Measurements from ENCODE around the gene COX11.

COX11 gene, protein sequence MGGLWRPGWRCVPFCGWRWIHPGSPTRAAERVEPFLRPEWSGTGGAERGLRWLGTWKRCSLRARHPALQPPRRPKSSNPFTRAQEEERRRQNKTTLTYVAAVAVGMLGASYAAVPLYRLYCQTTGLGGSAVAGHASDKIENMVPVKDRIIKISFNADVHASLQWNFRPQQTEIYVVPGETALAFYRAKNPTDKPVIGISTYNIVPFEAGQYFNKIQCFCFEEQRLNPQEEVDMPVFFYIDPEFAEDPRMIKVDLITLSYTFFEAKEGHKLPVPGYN

DNA sequence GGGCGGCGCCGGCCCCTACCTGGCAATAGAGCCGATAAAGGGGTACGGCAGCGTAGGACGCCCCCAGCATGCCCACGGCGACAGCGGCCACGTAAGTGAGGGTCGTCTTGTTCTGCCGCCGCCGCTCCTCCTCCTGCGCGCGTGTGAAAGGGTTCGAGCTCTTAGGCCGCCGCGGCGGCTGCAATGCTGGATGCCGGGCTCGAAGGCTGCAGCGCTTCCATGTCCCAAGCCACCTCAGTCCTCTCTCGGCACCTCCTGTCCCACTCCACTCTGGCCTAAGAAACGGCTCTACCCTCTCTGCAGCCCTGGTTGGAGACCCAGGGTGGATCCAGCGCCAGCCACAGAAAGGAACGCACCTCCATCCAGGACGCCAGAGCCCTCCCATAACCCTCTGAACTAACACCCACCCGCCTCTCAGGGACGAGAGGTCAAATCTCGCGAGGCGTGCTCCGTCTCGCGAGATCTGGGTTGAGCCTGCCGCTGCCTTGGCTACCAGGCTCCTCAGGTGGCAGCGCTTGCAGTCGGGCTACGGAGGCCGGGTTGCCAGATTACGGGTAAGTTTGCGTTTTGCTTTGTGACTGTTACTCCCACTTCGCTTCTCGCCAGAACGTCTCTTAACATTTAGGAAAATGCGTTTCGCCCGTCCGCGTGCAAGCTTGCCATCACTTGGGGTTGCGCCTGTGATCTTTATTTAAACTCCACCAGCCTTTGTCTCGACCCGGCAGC, at the start of gene COX11, which contains the start of gene STXBP4:
Gene COX11 (minus strand): TSS at position 393 of the 726 bp plus-strand sequence. CDS start 8 bp downstream, at position 385.
Gene STXBP4 (plus strand): TSS at position 504 of the 726 bp plus-strand sequence. CDS start 17,455 bp downstream, outside the sequence.
- peak; percentile 96 for DNase-seq

- peak; percentile 13 for DNase-seq
These were observed 37.1 kb upstream of the COX11 start for GRCh38 chr17:55005520-55005919.

DNA sequence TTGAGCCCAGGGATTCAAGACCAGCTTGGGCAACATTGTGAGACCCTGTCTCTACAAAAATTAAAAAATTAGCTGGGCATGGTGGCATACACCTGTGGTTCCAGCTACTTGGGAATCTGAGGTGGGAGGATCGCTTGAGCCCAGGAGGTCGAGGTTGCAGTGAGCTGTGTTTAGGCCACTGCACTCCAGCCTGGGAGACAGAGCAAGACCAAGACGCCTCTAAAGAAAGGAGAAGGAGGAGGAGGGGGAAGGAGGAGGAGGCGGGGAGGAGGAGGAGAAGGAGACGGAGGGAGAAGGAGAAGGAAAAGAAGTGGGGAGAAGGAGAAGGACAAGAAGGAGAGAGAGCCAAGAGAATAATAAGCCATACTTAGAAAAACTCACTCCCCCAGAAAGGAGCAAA, 36.0 kb upstream of the COX11 start:
- no peak for DNase-seq

- DNase-seq = no peak
These were observed 34.0 kb upstream of the COX11 start for GRCh38 chr17:55002458-55002857.

DNA sequence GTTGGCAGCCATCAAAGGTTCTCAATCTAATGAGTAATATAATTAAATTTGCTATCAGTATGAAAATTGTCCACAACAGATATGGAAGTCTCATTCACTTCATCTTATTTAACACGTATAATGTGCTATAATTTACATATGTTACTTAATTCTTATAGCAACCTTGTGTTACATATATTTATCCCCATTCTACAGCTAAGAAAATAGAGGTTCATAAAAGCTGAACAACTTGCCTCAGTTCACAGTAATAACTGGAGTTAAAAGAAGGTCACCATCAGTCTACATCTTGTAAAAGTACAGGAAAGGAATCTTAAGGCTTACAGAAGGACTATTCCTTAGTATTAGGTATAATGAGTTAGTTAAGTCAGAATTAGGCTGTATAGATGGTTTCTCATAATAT, 28.0 kb upstream of the COX11 start:
- no peak for DNase-seq

DNA sequence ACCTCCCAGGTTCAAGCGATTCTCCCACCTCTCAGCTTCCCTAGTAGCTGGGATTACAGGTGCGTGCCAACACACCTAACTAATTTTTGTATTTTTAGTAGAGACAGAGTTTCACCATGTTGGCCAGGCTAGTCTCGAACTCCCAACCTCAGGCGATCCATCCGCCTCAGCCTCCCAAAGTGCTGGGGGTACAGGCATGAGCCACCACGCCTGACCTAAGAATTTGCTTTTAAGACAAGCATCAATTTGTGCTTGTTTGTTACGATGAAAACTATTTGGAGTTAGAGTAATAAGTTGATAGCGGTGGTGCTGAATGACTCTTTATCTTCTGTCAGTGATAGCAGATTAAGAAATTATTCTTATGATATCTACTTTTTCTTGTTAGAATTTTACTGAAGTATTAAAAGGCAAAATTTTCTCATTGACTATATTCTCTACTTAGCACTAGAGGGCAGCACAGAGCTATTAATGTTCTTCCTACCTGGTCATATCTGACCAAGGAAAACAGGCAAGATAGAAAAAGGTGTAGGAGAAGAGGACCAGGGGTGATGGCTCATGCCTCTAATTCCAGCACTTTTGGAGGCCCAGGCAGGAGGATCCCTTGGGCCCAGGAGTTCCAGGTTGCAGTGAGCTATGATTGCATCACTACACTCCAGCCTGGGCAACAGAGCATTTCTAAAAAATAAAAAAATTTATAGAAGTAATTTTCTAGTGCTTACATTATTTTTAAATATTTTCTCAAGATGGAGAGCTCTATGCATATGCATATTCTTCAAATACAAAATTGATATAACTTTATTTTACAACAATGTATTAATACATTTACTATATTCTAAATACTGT, 24.6 kb upstream of the COX11 start:
- DNase-seq = peak; percentile 66

- no peak for DNase-seq
These were observed 23.1 kb upstream of the COX11 start for GRCh38 chr17:54991567-54991966.

- DNase-seq = no peak
These were observed 21.7 kb upstream of the COX11 start for GRCh38 chr17:54990118-54990517.

DNA sequence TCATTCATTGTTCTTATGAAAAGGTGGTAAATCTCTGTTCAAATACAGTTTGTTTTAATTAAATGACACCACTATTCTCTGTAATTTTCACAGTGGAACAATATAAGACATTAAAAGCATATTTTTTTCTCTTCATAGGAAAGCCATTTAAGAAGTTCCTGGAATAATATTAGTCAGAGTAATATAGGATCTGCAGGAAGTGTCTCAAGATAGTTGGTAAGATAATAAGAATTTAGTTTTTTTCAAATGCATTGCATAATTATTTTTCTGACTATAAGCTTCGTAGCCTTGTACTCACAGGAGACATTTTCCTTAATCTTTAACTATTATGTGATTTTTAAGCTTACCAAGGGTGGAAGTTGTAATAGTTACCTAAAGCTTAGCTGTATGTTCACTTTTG, 17.0 kb upstream of the COX11 start:
- DNase-seq = no peak

GRCh38 chr17:54983260-54983659, 14.8 kb upstream of the COX11 start:
- DNase-seq = no peak

GRCh38 chr17:54982399-54982798, 13.9 kb upstream of the COX11 start:
- no peak for DNase-seq

GRCh38 chr17:54980375-54980774, 11.9 kb upstream of the COX11 start:
- no peak for DNase-seq

DNA sequence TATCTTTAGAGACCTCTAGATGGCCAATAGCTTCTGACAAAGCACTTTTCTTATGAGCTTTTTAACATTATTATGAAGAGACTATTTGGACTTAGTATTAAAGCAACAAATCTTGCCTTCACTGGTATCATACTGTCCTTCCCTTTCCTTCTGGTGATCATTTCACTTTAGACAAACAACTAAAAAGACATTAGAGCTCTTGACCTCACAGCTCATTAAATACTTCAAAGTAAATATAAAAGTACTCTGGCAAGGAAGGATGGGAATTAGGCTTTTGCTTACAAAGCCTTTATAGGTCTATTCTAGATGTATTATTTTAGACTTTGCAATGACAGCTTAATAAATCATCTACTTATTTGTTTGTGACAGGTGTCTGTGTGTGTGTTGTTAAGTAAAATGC, 11.2 kb upstream of the COX11 start:
- no peak for DNase-seq

DNA sequence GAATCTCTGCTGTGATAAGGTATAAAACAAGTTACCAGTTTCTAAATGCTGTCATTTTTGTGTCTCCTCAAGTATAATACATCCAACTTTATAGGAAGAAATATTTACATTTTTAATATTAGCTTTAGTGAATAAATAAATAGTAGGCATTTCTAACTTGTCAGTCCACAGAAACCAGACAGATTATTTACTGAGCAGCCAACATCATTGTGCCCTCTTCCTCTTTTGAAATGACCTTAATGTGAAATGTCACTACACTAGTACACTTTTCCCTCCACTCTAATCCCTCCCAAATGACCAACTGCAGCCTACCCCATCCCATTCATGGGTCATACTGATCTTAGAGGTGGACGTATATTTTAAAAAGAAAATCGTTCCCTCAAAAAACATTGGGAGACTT, 9.3 kb upstream of the COX11 start:
- DNase-seq = no peak

- no peak for DNase-seq
These were observed 7.9 kb upstream of the COX11 start for GRCh38 chr17:54976316-54976715.

DNA sequence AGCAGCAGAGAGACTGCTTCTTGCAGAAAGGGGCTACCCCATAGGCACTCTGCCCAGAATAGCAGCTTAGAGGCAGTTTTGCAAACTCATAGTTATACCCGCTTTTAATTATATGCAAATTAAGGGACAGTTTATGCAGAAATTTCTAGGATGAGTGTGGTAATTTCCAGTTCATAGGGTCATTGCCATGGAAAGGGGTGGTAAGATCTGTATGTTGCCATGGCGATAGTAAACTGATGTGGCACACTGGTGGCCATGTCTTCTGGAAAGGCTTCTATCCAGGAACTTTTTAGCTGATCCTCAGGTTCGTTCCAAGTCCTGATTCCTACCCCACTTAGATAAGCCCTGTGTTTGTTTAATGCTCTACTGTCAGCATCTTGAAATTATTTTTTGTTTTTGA, 6.3 kb upstream of the COX11 start:
- DNase-seq = no peak

- no peak for DNase-seq
These were observed 4.1 kb upstream of the COX11 start for GRCh38 chr17:54972406-54973138.

DNA sequence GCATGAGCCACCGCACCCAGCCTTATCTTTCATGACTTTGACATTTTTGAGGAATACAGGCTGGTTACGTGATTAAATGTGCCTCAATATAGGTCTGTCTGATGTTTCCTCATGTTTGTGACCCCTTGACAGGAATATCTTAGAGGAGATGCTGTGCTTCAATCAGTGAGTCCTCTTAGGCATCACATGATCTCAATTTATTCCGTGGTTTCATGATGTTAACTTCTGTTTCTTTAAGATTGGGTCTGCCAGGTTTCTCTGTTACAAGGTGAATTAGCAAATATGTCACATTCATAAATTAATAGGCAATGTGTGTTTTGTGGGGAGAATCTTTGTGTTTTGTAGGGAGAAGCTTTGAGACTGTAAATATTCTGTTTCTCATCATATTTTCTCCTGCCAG, 3.4 kb upstream of the COX11 start:
- no peak for DNase-seq

GRCh38 chr17:54971147-54971546, 2.7 kb upstream of the COX11 start:
- no peak for DNase-seq

- peak; percentile 2 for DNase-seq
These were observed 1.5 kb upstream of the COX11 start for GRCh38 chr17:54969658-54970572.

DNA sequence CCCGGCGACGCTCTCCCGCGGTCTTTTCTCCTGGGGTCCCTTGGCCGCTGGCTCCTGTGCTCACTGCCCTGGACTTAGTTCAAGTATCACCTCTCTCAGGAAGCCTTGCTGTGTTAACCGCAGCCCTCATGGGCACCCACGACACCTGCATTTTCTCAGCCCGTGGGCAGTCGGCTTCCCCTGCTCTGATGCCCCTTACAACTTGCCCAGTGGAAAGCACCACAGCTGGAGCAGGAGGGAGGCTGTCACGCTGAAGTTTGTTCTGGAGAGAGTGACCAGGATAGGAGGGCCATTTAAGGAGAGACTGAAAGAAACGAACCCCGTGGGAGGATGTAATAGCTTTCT, 506 bp upstream of the COX11 start:
- DNase-seq = no peak
